CD4-positive, alpha-beta T cell treated with Interleukin-4 for 1 hour (primary cell): Measurements from ENCODE around the gene ISCA1.

ENCODE experiments used
- DNase-seq, 2 donors: peaks; one replicate each; pipeline ENCODE4 v3.0.0-alpha.2; 2020 to 2022

ISCA1 gene

GRCh38 chr9:86217076-86217755 is 65.1 kb downstream of the ISCA1 start:
- DNase-seq = no peak
